HEK293 (cell line): ENCODE data around the gene C22orf39.

ENCODE experiments used
- CTCF ChIP-seq: fragments of 450-650 bp; formaldehyde crosslinking; IDR thresholded peaks from 2 replicates; pipeline ENCODE4 v1.5.1; 2016; ENCODE audit warnings: missing biosample characterization, missing genetic modification characterization
- ZNF514 ChIP-seq: fragments of 450-650 bp; formaldehyde crosslinking; IDR thresholded peaks from 2 replicates; pipeline ENCODE4 v1.5.1; 2016; ENCODE audit warnings: missing biosample characterization, missing genetic modification characterization

- TF ChIP-seq CTCF (tag by site-specific recombination) (no peak), ZNF514 (no peak)
These were observed 43.2 kb upstream of the C22orf39 start for GRCh38 chr22:19490628-19491230.
